ENCODE results near the gene APCDD1.

The APCDD1 gene

DNA sequence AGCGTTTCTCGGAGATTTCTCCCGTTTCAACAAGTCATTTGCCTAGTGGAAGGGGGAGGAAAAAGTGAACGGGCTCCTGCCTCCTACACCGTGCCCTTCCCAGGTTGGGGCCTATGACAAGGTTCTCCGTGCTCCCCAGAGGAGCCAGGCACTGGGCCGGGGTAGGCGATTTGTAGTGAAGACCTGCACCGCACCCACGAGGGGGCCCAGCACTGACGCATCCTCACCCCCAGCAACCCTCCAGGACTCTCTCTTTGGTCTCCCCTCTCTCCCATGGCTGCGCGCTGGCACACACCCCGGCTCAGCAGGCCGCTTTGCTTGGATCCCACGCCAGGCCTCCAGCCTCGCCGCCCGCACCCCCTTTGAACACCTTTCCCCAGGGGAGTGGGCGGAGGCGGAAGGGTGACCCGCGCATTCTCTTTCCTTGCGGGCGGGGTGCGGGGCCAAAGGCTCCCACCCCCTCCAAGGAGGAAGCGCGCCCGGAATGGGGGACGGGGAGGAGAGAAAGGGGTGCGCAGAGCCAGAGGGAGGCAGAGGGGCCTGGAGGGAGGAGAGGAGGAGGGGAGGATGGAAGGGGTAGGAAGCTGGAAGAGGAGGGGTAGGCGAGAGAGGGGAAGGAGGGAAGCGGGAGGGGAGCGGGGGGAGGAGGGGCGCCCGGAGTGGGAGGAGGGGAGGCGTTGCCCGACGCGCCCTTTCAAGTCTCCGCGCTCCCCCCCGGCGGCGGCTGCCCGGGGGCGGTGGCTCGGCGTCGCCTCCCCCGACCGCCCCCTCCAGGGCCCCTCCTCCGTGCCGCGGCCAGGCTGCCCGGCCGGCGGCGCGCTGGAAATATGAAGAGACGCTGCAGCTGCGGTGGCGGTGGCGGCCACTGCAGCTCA is at the start of gene APCDD1:
Gene APCDD1 (plus strand): TSS at position 830 of the 875 bp plus-strand sequence. CDS start 347 bp downstream, outside the sequence.
- Histone ChIP-seq H3K4me3 (ENCODE audit: low read length) (no peak within 1 kb of the TSS), H3K4me2 (ENCODE audit: low read length) (no peak within 1 kb of the TSS)

DNA sequence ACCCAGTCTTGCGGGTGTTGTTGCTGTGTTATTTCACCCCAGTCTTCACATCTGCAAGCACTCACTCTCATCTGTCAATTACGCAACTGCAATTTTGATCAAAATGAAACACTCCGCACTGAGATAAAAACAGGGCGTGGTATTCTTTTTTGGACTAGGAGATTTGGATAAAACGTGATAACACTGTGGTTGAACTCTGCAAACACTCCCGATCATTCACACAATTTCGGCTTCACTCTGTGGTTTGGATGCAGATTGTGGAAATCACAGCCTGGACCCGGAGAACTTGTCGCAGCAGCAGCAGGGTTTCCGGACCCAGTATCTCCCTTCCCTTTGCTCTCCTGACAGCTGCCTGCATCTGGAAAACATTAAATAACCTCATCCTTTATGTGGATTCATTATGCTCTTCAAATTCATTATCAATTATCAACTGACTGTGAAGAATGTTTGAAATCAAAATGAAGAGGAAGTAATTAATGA is 49.4 kb upstream of the APCDD1 start:
- H3K9me2 ChIP-seq (replicated peaks; ENCODE audit: control insufficient read depth, low read length), result no peaks in the 10 kb centered on the region
- no peaks in the 10 kb centered on the region for H3F3A ChIP-seq (ENCODE audit: control insufficient read depth, insufficient read depth)
- no peaks in the 10 kb centered on the region for H3K36me3 ChIP-seq (ENCODE audit: control insufficient read depth, low read length)
- no peak overlapping the region for H3K4me2 ChIP-seq (ENCODE audit: low read length)
- no peaks in the 10 kb centered on the region for H4K20me1 ChIP-seq (ENCODE audit: control insufficient read depth, insufficient read depth, low read depth, low read length)
- H3K4me3 ChIP-seq (ENCODE audit: low read length), result no peak overlapping the region
- no peaks in the 10 kb centered on the region for H3K9me3 ChIP-seq (ENCODE audit: control insufficient read depth, insufficient read depth, low read length)
- no peak for TF ChIP-seq EZH2phosphoT487 (IDR thresholded peaks at IDR 0.05; ENCODE audit: borderline replicate concordance, low read length)
- TF ChIP-seq, protein P1, sequence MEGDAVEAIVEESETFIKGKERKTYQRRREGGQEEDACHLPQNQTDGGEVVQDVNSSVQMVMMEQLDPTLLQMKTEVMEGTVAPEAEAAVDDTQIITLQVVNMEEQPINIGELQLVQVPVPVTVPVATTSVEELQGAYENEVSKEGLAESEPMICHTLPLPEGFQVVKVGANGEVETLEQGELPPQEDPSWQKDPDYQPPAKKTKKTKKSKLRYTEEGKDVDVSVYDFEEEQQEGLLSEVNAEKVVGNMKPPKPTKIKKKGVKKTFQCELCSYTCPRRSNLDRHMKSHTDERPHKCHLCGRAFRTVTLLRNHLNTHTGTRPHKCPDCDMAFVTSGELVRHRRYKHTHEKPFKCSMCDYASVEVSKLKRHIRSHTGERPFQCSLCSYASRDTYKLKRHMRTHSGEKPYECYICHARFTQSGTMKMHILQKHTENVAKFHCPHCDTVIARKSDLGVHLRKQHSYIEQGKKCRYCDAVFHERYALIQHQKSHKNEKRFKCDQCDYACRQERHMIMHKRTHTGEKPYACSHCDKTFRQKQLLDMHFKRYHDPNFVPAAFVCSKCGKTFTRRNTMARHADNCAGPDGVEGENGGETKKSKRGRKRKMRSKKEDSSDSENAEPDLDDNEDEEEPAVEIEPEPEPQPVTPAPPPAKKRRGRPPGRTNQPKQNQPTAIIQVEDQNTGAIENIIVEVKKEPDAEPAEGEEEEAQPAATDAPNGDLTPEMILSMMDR (IDR thresholded peaks at IDR 0.05; ENCODE audit: low read depth, low read length, poor library complexity, severe bottlenecking), result no peak
- H3K4me1 ChIP-seq (ENCODE audit: control insufficient read depth, low read length), result no peaks in the 10 kb centered on the region
- H3K79me2 ChIP-seq (ENCODE audit: control insufficient read depth, low read length), result no peaks in the 10 kb centered on the region
- no peak overlapping the region for H3K27ac ChIP-seq (ENCODE audit: low read depth, low read length)
- H3K27me3 ChIP-seq (ENCODE audit: control insufficient read depth, low read length), result peaks cover 9% of the 10 kb centered on the region; the same call in 1 of the 2 replicates

More for the DNA sequence above, at the start of gene APCDD1:
- H3K36me3 ChIP-seq (ENCODE audit: control insufficient read depth, low read length), result no peaks in the 10 kb centered on the region
- no peak within 1 kb of the TSS for H3K27ac ChIP-seq (ENCODE audit: low read depth, low read length)
- H4K20me1 ChIP-seq (ENCODE audit: control insufficient read depth, insufficient read depth, low read depth, low read length), result no peaks in the 10 kb centered on the region
- no peaks in the 10 kb centered on the region for H3K9me2 ChIP-seq (replicated peaks; ENCODE audit: control insufficient read depth, low read length)
- TF ChIP-seq, protein P1 (IDR thresholded peaks at IDR 0.05; ENCODE audit: low read depth, low read length, poor library complexity, severe bottlenecking), result no peak
- no peak for TF ChIP-seq EZH2phosphoT487 (IDR thresholded peaks at IDR 0.05; ENCODE audit: borderline replicate concordance, low read length)
- H3K79me2 ChIP-seq (ENCODE audit: control insufficient read depth, low read length), result no peaks in the 10 kb centered on the region
- peaks cover 18% of the 10 kb centered on the region for H3K27me3 ChIP-seq (ENCODE audit: control insufficient read depth, low read length)
- no peaks in the 10 kb centered on the region for H3K9me3 ChIP-seq (ENCODE audit: control insufficient read depth, insufficient read depth, low read length)
- H3F3A ChIP-seq (ENCODE audit: control insufficient read depth, insufficient read depth), result no peaks in the 10 kb centered on the region
- H3K4me1 ChIP-seq (ENCODE audit: control insufficient read depth, low read length), result no peaks in the 10 kb centered on the region

DNA sequence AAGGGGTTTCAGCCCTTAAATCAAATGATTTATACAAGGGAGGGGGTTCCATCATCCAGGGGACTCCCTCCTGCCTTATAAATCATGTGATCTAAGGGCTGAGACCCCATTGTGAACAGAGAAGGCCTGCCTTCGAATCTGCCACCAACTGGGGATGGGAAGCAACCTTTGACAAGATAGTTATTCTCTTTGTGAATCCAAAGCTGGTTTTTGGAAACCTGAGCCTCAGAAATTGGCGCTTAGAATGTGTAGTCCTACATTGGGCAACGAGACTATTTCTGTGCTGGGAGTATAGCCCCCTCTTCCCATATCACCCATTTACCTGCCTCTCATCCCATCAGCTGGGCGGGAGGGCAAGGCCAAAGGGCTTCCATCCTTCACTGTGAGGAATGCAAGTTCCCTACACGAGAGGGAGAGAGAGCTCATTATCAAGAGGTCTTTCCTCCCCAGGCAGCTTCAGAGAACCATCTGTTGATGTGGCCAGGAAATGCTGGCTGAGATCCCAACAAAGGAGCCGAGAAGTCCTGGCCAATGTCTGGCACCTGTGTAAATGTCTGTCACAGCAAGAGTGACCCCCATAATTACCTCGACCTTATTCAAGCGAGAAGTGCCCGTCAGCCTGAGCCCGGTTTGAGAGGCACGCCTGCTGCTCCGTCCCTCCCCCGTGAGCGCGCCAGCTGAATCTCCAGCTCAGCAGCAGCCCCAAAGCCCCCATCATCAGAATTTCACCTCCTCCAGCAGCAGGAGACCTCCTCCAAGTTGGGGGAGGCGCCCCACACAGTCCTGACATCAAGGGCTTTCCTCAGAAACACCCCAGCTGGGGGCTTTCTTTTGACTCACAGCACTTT is 48.4 kb upstream of the APCDD1 start:
- no peaks in the 10 kb centered on the region for H3F3A ChIP-seq (ENCODE audit: control insufficient read depth, insufficient read depth)
- no peaks in the 10 kb centered on the region for H3K79me2 ChIP-seq (ENCODE audit: control insufficient read depth, low read length)
- H3K4me3 ChIP-seq (ENCODE audit: low read length), result no peak overlapping the region
- TF ChIP-seq, protein P1 (IDR thresholded peaks at IDR 0.05; ENCODE audit: low read depth, low read length, poor library complexity, severe bottlenecking), result no peak
- no peak for TF ChIP-seq EZH2phosphoT487 (IDR thresholded peaks at IDR 0.05; ENCODE audit: borderline replicate concordance, low read length)
- H4K20me1 ChIP-seq (ENCODE audit: control insufficient read depth, insufficient read depth, low read depth, low read length), result no peaks in the 10 kb centered on the region
- no peak overlapping the region for H3K4me2 ChIP-seq (ENCODE audit: low read length)
- H3K27ac ChIP-seq (ENCODE audit: low read depth, low read length), result no peak overlapping the region
- no peaks in the 10 kb centered on the region for H3K36me3 ChIP-seq (ENCODE audit: control insufficient read depth, low read length)
- no peaks in the 10 kb centered on the region for H3K9me3 ChIP-seq (ENCODE audit: control insufficient read depth, insufficient read depth, low read length)
- H3K27me3 ChIP-seq (ENCODE audit: control insufficient read depth, low read length), result peaks cover 5% of the 10 kb centered on the region; the same call in 1 of the 2 replicates
- no peaks in the 10 kb centered on the region for H3K4me1 ChIP-seq (ENCODE audit: control insufficient read depth, low read length)
- H3K9me2 ChIP-seq (replicated peaks; ENCODE audit: control insufficient read depth, low read length), result no peaks in the 10 kb centered on the region
